Osteocyte (in vitro differentiated cells): ENCODE measurements around the gene SUMO3. TPM values are rescaled to one million over a fixed set of nuclear protein-coding genes. Genes with fewer than 3 reads are reported as not detected.
A peak's percentile ranks its signal among the peaks of the same experiment; 100 is the strongest.

Source experiments
- DNase-seq: peaks from one replicate; pipeline ENCODE4 v3.0.0; 2021; ENCODE audit warnings: mixed read lengths; ENCODE audit not compliant: unreplicated experiment; ENCODE audit errors: extremely low spot score
- H3K27ac Mint-ChIP-seq: one replicate; pipeline ENCODE4 v1.8.0; 2021; ENCODE audit warnings: mild to moderate bottlenecking, mixed read lengths; ENCODE audit not compliant: unreplicated experiment
- H3K27me3 Mint-ChIP-seq: one replicate; pipeline ENCODE4 v1.8.0; 2021; ENCODE audit warnings: mixed read lengths; ENCODE audit not compliant: unreplicated experiment
- H3K36me3 Mint-ChIP-seq: one replicate; pipeline ENCODE4 v1.8.0; 2021; ENCODE audit warnings: mixed read lengths; ENCODE audit not compliant: unreplicated experiment
- H3K4me1 Mint-ChIP-seq: one replicate; pipeline ENCODE4 v1.8.0; 2021; ENCODE audit warnings: mixed read lengths; ENCODE audit not compliant: unreplicated experiment
- H3K4me3 Mint-ChIP-seq: one replicate; pipeline ENCODE4 v1.8.0; 2021; ENCODE audit warnings: mild to moderate bottlenecking, moderate library complexity, mixed read lengths; ENCODE audit not compliant: unreplicated experiment
- H3K9me3 Mint-ChIP-seq: one replicate; pipeline ENCODE4 v1.8.0; 2021; ENCODE audit warnings: mixed read lengths; ENCODE audit not compliant: unreplicated experiment
- total RNA-seq: library from RNA; stranded (reverse); gene quantifications from 2 replicates; pipeline ENCODE4 v1.2.1, GENCODE V29; 2021
- TF ChIP-seq, protein P1 (sequence below): fragments of 200-600 bp; sonication (generic); IDR thresholded peaks from 2 replicates; pipeline ENCODE4 v1.5.0; 2021; ENCODE audit warnings: antibody characterized with exemption, mild to moderate bottlenecking, moderate library complexity

Gene SUMO3
- total RNA-seq, 1 donor from 2014 or later = 69.6 TPM

DNA sequence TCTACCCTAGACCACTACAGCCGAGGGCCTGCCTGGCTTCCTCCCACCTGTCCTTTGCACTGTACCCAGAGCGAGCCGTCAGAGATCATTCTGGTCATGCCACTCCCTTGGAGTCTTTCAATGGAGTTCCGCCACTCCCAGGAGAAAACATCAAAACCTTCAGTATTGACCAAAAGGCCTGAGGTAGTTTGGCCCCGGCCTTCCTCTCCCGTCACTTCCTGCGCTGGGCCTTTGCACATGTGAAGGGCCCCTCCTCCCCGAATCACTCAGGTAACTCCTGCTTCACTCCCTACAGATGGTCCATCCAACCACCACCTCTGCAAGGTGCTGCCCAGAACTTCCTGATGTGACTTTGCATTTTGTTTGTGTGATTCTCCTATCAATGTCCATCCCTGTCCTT lies 42.9 kb downstream of the SUMO3 start:
- no peaks in the 10 kb centered on the region for H3K27me3 Mint-ChIP-seq
- peaks cover 54% of the 10 kb centered on the region for H3K36me3 Mint-ChIP-seq

DNA sequence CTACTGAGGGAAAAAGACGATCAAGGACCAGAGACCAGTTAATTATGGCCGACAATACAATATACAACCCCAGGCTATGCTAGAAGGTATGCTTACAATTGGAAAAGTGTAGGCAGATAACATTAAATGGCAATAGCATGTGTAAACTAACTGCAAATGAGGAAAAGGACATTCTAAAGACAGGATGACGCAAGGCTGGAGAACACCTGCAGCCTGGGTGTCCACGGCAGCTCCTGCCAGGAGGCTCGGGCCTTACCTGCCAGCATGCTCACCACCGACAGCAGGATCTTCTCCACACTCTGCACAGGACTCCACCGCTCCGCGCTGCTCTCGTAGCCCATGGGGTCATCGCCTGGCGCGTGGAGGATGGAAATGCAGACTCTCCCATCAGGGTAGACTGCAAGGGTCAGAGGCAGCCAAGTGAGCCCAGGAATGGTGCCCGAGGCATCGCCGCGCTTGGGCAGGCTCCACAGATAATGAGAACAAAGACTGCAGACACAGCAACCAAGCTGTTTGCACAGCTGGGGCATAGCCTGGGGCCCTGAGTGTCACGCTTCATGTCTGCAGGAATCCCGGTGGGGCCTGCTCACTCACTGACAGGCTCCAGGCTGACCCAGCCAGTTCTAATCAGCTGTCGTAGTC lies 44.5 kb downstream of the SUMO3 start:
- peaks cover 64% of the 10 kb centered on the region for H3K36me3 Mint-ChIP-seq
- TF ChIP-seq, protein P1, sequence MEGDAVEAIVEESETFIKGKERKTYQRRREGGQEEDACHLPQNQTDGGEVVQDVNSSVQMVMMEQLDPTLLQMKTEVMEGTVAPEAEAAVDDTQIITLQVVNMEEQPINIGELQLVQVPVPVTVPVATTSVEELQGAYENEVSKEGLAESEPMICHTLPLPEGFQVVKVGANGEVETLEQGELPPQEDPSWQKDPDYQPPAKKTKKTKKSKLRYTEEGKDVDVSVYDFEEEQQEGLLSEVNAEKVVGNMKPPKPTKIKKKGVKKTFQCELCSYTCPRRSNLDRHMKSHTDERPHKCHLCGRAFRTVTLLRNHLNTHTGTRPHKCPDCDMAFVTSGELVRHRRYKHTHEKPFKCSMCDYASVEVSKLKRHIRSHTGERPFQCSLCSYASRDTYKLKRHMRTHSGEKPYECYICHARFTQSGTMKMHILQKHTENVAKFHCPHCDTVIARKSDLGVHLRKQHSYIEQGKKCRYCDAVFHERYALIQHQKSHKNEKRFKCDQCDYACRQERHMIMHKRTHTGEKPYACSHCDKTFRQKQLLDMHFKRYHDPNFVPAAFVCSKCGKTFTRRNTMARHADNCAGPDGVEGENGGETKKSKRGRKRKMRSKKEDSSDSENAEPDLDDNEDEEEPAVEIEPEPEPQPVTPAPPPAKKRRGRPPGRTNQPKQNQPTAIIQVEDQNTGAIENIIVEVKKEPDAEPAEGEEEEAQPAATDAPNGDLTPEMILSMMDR = no peak
- peak; percentile 91 for DNase-seq
- no peaks in the 10 kb centered on the region for H3K27me3 Mint-ChIP-seq
- H3K4me1 Mint-ChIP-seq = peaks cover 33% of the 10 kb centered on the region
- H3K27ac Mint-ChIP-seq = peak overlapping the region; percentile 33
- no peak overlapping the region for H3K4me3 Mint-ChIP-seq
- no peaks in the 10 kb centered on the region for H3K9me3 Mint-ChIP-seq

More for the DNA sequence above, 42.9 kb downstream of the SUMO3 start:
- no peak overlapping the region for H3K4me3 Mint-ChIP-seq
- no peaks in the 10 kb centered on the region for H3K9me3 Mint-ChIP-seq
- DNase-seq = no peak
- no peak overlapping the region for H3K27ac Mint-ChIP-seq
- peaks cover 33% of the 10 kb centered on the region for H3K4me1 Mint-ChIP-seq
- TF ChIP-seq, protein P1 = no peak

DNA sequence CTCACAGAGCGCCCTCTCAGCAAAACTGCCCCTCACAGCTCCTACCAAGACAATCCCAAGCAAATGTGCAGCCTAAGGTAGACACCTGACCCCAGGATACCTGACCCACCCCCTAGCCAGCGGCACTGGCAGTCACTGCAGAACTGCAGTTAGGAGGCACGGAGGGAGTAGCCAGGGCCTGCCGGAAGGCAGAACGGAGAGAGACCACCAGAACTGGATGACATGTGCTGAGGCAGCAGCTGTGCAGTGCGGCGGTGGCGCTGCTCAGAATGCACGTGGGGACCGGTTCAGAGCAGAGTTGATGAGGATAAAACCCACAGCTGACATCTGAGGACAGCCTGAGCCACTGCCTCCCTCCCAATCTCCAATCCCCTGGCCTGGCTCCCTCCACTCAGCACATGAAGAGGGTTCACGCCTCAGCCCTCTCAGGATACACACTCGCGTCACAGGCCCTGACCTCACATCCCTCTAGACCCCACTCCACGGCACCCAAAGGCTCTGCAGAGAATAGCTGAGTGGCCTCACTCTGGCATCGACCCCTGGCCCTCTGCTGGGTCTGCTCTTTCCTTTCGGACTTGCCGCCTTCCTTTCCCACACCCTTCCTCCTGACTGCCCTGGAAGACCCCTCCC lies 45.9 kb downstream of the SUMO3 start:
- H3K9me3 Mint-ChIP-seq = no peaks in the 10 kb centered on the region
- DNase-seq = no peak
- TF ChIP-seq, protein P1 = no peak
- H3K36me3 Mint-ChIP-seq = peaks cover 59% of the 10 kb centered on the region
- peaks cover 33% of the 10 kb centered on the region for H3K4me1 Mint-ChIP-seq
- H3K4me3 Mint-ChIP-seq = no peak overlapping the region
- no peak overlapping the region for H3K27ac Mint-ChIP-seq
- H3K27me3 Mint-ChIP-seq = no peaks in the 10 kb centered on the region

DNA sequence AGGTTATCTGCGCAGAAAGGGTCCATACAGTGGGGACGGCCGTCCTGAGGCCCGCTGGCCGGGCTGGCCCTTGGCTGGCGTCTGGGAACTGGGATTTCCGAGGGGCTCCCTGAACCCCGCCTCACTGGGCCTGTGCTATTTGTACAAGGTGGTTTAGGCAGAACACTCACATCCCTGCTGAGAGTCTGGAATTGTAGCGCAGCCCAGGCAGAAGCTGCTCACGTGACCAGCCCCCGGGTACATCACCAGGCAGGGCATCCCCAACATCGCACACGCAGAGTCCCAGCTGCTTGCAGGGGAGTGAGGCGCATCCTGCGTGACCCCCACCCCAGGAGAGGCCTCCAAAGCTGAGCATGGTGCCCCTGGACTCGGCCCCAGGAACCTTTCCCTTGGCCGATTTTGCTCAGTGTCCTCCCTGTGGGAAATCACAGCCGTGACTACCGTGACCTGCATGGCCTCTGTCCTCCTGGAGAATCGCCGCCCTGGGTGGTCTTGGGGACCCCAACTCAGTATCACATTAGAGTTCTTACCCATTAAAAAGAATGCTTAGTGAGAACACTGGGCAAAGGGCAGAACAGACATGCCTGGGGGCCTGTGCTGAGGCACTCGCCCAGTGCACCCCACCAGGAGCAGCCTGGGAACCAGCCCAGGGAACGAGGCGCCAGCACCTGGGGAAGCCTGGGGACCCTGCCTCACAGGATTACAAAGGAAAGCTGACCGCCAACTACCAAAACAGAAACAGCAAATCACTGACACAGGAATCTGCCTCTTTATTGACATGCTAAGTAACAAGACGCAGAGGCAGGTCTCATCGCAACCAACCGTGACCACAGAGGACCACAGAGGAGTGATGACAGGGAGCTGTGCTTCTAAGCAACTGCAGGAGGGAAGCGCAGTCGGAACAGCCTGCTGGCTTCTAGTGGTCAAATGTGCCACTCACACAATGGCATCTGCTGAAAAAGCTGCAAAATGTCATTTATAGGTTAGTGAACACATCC lies 49.7 kb downstream of the SUMO3 start:
- no peak overlapping the region for H3K4me3 Mint-ChIP-seq
- TF ChIP-seq, protein P1 = no peak
- peaks cover 39% of the 10 kb centered on the region for H3K36me3 Mint-ChIP-seq
- no peaks in the 10 kb centered on the region for H3K9me3 Mint-ChIP-seq
- no peak overlapping the region for H3K27ac Mint-ChIP-seq
- H3K4me1 Mint-ChIP-seq = peaks cover 18% of the 10 kb centered on the region
- H3K27me3 Mint-ChIP-seq = no peaks in the 10 kb centered on the region
- no peak for DNase-seq
